OCI-LY1 (cell line): Measurements from ENCODE around the gene TMEM119.

Source experiments
- H2AFZ ChIP-seq: fragments of 200-600 bp; sonication (generic), shearing (Covaris generic); 2 replicates; pipeline ENCODE4 v1.6.0; 2014; ENCODE audit warnings: antibody characterized with exemption, mild to moderate bottlenecking, low read length
- H3F3A ChIP-seq: fragments of 200-600 bp; sonication (generic), shearing (Covaris generic); 2 replicates; pipeline ENCODE4 v1.6.0; 2014; ENCODE audit warnings: mild to moderate bottlenecking, antibody characterized with exemption, low read length, moderate library complexity; ENCODE audit not compliant: insufficient read depth
- H3K27ac ChIP-seq: fragments of 200-600 bp; sonication (generic); 2 replicates; pipeline ENCODE4 v1.5.1; 2014; ENCODE audit warnings: low read length, mixed run types, mild to moderate bottlenecking, low read depth; ENCODE audit not compliant: poor library complexity, severe bottlenecking
- H3K27me3 ChIP-seq: fragments of 200-600 bp; sonication (generic); 2 replicates; pipeline ENCODE4 v1.6.0; 2014; ENCODE audit warnings: antibody characterized with exemption, mild to moderate bottlenecking, low read length, moderate library complexity; ENCODE audit not compliant: insufficient read depth
- H3K36me3 ChIP-seq: fragments of 200-600 bp; sonication (generic); 2 replicates; pipeline ENCODE4 v1.6.1; 2014; ENCODE audit warnings: mild to moderate bottlenecking, antibody characterized with exemption, low read length, moderate library complexity, mixed read lengths; ENCODE audit not compliant: insufficient read depth
- H3K4me1 ChIP-seq: fragments of 200-600 bp; sonication (generic); 2 replicates; pipeline ENCODE4 v1.5.1; 2014; ENCODE audit warnings: mild to moderate bottlenecking, low read length, moderate library complexity; ENCODE audit not compliant: insufficient read depth, severe bottlenecking
- H3K4me2 ChIP-seq: fragments of 200-600 bp; sonication (generic), shearing (Covaris generic); 2 replicates; pipeline ENCODE4 v1.6.1; 2014; ENCODE audit warnings: low read length
- H3K4me3 ChIP-seq: fragments of 200-600 bp; sonication (generic); 2 replicates; pipeline ENCODE4 v1.5.1; 2014; ENCODE audit warnings: low read length, low read depth, mild to moderate bottlenecking, mixed read lengths; ENCODE audit not compliant: poor library complexity, severe bottlenecking
- H3K79me2 ChIP-seq: fragments of 200-600 bp; shearing (Covaris generic); 2 replicates; pipeline ENCODE4 v1.6.1; 2016; ENCODE audit warnings: mixed run types, low read length, mixed read lengths; ENCODE audit not compliant: insufficient read depth
- H3K9ac ChIP-seq: fragments of 200-600 bp; sonication (generic), shearing (Covaris generic); 2 replicates; pipeline ENCODE4 v1.6.1; 2014; ENCODE audit warnings: mild to moderate bottlenecking, low read length, mixed read lengths
- H3K9me2 ChIP-seq: fragments of 200-600 bp; sonication (generic), shearing (Covaris generic); 2 replicates; pipeline ENCODE4 v1.6.1; 2014; ENCODE audit warnings: low read depth, mild to moderate bottlenecking, low read length, mixed read lengths
- H3K9me3 ChIP-seq: fragments of 200-600 bp; shearing (Covaris generic); 2 replicates; pipeline ENCODE4 v1.6.1; 2014; ENCODE audit warnings: low read length, mixed read lengths
- H4K20me1 ChIP-seq: fragments of 200-600 bp; sonication (generic), shearing (Covaris generic); 2 replicates; pipeline ENCODE4 v1.6.0; 2016; ENCODE audit warnings: mild to moderate bottlenecking, low read length; ENCODE audit not compliant: insufficient read depth
- EZH2 ChIP-seq: fragments of 200-600 bp; sonication (generic), shearing (Covaris generic); IDR thresholded peaks from 2 replicates; pipeline ENCODE4 v1.8.0; 2017; ENCODE audit warnings: borderline replicate concordance, mixed run types, mild to moderate bottlenecking, antibody characterized with exemption, low read length, moderate library complexity, mixed read lengths
- TF ChIP-seq, protein P1 (sequence below): fragments of 200-600 bp; sonication (generic), shearing (Covaris generic); IDR thresholded peaks from 2 replicates; pipeline ENCODE4 v1.5.1; 2017; ENCODE audit warnings: mild to moderate bottlenecking, antibody characterized with exemption, low read length, moderate library complexity, mixed read lengths

The TMEM119 gene

DNA sequence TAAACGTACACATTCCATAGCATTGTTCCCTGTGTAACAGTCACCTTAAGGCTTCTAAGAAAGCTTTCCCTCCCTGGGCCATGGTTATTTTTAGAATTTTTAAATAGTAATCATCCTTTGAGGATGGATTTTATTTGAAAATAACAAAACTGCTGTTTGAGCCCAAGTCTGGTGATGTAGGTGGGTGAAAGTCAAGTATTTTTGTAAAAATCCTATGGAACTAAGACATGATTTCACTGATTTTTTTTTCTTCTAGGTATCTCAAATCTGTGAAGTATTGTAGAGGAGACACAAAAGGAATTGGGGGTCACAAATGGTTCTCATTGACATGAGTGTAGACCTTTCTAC lies 34.1 kb downstream of the TMEM119 start:
- no peak for TF ChIP-seq EZH2
- TF ChIP-seq, protein P1, sequence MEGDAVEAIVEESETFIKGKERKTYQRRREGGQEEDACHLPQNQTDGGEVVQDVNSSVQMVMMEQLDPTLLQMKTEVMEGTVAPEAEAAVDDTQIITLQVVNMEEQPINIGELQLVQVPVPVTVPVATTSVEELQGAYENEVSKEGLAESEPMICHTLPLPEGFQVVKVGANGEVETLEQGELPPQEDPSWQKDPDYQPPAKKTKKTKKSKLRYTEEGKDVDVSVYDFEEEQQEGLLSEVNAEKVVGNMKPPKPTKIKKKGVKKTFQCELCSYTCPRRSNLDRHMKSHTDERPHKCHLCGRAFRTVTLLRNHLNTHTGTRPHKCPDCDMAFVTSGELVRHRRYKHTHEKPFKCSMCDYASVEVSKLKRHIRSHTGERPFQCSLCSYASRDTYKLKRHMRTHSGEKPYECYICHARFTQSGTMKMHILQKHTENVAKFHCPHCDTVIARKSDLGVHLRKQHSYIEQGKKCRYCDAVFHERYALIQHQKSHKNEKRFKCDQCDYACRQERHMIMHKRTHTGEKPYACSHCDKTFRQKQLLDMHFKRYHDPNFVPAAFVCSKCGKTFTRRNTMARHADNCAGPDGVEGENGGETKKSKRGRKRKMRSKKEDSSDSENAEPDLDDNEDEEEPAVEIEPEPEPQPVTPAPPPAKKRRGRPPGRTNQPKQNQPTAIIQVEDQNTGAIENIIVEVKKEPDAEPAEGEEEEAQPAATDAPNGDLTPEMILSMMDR, result no peak

DNA sequence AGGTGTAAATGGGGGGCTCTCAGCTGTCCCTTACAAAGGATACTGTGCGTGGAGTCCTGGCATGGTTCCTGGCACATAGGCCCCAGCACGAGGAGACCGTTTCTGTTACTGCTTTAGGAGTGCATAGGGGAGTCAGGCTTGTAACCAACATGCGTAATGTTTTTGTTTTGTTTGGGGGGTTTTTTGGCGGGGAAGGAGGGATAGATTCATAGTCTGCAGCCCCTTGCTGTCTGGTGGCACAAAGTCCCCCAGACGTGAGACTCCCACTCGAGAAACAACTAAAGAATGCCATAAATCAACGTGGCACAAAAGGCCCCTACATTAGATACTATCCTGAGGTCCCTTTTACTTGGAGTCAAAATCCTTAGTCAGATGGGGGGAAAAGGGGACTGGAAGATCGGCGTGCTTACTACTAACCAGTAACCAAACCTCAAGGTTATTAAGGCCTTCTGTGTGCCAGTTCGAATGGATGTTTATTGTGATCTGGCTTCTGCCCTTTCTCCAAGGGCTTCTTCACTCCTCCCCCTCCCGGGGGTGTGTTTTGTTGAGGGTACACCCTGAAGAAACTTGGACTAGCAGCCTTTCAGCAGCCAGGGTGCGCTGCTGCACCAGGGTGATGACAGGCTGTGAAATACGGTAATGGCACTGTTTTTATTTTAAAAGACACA lies 34.6 kb downstream of the TMEM119 start:
- no peaks in the 10 kb centered on the region for H3F3A ChIP-seq
- TF ChIP-seq, protein P1, result peak; percentile 67
- no peak for TF ChIP-seq EZH2
- peaks cover 70% of the 10 kb centered on the region for H3K4me1 ChIP-seq
- peaks cover 24% of the 10 kb centered on the region for H3K79me2 ChIP-seq
- no peaks in the 10 kb centered on the region for H4K20me1 ChIP-seq
- H3K9ac ChIP-seq, result peak overlapping the region; percentile 81
- H3K4me3 ChIP-seq, result peak overlapping the region; percentile 79
- H3K27ac ChIP-seq, result peak overlapping the region; percentile 51
- H2AFZ ChIP-seq, result no peak overlapping the region
- H3K4me2 ChIP-seq, result peak overlapping the region; percentile 94
- H3K27me3 ChIP-seq, result no peaks in the 10 kb centered on the region
- peaks cover 41% of the 10 kb centered on the region; the same call in 1 of the 2 replicates for H3K36me3 ChIP-seq
- no peaks in the 10 kb centered on the region for H3K9me3 ChIP-seq
- no peaks in the 10 kb centered on the region for H3K9me2 ChIP-seq

More for the DNA sequence above, 34.1 kb downstream of the TMEM119 start:
- Histone ChIP-seq H3K4me3 (peak overlapping the region; percentile 79), H3K4me1 (peaks cover 71% of the 10 kb centered on the region), H3K27ac (no peak overlapping the region), H3K9me2 (no peaks in the 10 kb centered on the region), H2AFZ (no peak overlapping the region), H3K36me3 (peaks cover 45% of the 10 kb centered on the region; the same call in 1 of the 2 replicates), H3K79me2 (peaks cover 21% of the 10 kb centered on the region), H3K9me3 (no peaks in the 10 kb centered on the region), H3K4me2 (peak overlapping the region; percentile 94), H3K27me3 (no peaks in the 10 kb centered on the region), H4K20me1 (no peaks in the 10 kb centered on the region), H3K9ac (peak overlapping the region; percentile 24; the same call in 1 of the 2 replicates), H3F3A (no peaks in the 10 kb centered on the region)

DNA sequence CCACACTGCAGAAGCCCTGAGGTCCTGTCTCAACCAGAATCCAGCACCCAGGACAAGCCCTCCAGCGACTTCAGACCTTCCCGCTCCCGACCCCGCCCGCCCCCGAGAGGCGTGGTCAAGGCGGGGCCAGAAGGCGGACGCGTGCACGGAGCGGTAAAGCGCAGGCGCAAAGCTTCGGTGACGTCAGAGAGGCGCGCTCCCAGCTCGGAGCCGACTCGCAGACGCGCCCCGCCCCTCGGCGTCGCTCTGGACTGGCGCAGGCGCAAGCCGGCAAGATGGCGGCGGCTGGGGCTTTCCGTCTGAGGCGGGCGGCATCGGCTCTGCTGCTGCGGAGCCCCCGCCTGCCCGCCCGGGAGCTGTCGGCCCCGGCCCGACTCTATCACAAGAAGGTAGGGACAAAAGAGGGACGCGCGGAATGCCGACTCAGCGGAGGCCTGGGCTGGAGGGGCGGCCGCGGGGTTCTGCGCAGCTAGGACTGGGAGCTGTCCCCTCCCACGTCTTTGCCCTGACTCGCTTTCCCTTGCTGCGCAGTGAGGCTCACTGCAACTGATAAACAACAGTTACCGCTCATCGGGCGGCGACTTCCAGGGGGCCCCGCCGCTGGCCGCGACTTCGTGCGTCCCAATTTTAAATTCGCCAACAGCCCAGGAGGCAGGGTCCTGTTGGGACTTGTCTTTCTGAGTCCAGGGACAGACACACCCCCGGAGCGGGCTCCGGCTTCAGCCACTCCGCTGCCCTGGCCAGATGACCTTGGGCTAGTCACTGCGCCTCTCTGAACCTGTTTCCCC lies 35.3 kb downstream of the TMEM119 start, which contains the start of gene ISCU:
TSS of gene ISCU (plus strand) at position 249 of the 788 bp plus-strand sequence. CDS start at position 276, 27 bp downstream.
- Histone ChIP-seq H3K9me2 (no peaks in the 10 kb centered on the region), H3K79me2 (peaks cover 28% of the 10 kb centered on the region), H3K9ac (peak within 1 kb of the TSS; percentile 82), H3K27me3 (no peaks in the 10 kb centered on the region), H3K4me2 (peak within 1 kb of the TSS; percentile 94), H3F3A (no peaks in the 10 kb centered on the region), H3K4me1 (peaks cover 68% of the 10 kb centered on the region), H4K20me1 (no peaks in the 10 kb centered on the region), H3K36me3 (peaks cover 34% of the 10 kb centered on the region; the same call in 1 of the 2 replicates), H2AFZ (no peak within 1 kb of the TSS), H3K27ac (peak within 1 kb of the TSS; percentile 79), H3K9me3 (no peaks in the 10 kb centered on the region), H3K4me3 (peak within 1 kb of the TSS; percentile 79)
- TF ChIP-seq EZH2, result no peak
- TF ChIP-seq, protein P1, result no peak
